ENCODE measurements around the gene RAD51B.

- TF ChIP-seq, protein P1, sequence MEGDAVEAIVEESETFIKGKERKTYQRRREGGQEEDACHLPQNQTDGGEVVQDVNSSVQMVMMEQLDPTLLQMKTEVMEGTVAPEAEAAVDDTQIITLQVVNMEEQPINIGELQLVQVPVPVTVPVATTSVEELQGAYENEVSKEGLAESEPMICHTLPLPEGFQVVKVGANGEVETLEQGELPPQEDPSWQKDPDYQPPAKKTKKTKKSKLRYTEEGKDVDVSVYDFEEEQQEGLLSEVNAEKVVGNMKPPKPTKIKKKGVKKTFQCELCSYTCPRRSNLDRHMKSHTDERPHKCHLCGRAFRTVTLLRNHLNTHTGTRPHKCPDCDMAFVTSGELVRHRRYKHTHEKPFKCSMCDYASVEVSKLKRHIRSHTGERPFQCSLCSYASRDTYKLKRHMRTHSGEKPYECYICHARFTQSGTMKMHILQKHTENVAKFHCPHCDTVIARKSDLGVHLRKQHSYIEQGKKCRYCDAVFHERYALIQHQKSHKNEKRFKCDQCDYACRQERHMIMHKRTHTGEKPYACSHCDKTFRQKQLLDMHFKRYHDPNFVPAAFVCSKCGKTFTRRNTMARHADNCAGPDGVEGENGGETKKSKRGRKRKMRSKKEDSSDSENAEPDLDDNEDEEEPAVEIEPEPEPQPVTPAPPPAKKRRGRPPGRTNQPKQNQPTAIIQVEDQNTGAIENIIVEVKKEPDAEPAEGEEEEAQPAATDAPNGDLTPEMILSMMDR (IDR thresholded peaks at IDR 0.05): no peak
- no peak for TF ChIP-seq POLR2A (IDR thresholded peaks at IDR 0.05)
- no peak for TF ChIP-seq EP300 (IDR thresholded peaks at IDR 0.05)
Observed at GRCh38 chr14:68499451-68499850, 679.9 kb downstream of the RAD51B start.

Data from ovary (tissue), 3 donors.